H9 (cell line): ENCODE data around the gene TRANK1. TPM values are rescaled to one million over a fixed set of nuclear protein-coding genes. Genes with fewer than 3 reads are reported as not detected.

ENCODE experiments used
- DNase-seq: peaks from one replicate; pipeline ENCODE4 v3.0.0-alpha.2; 2017
- H2AFZ ChIP-seq: one replicate; pipeline ENCODE4 v1.6.1; 2013; ENCODE audit warnings: mild to moderate bottlenecking, low read length, control low read depth, moderate library complexity
- H2AK5ac ChIP-seq: 2 replicates; pipeline ENCODE4 v1.6.1; 2013; ENCODE audit warnings: low read length, control low read depth, mixed read lengths; ENCODE audit not compliant: insufficient read length
- H2BK120ac ChIP-seq: one replicate; pipeline ENCODE4 v1.6.1; 2013; ENCODE audit warnings: low read depth, mild to moderate bottlenecking, low read length, control low read depth, inconsistent platforms; ENCODE audit not compliant: poor library complexity, severe bottlenecking
- H2BK12ac ChIP-seq: 2 replicates; pipeline ENCODE4 v1.6.1; 2013; ENCODE audit warnings: low read length, control low read depth, mixed read lengths, low read depth; ENCODE audit not compliant: insufficient read length
- H2BK15ac ChIP-seq: 2 replicates; pipeline ENCODE4 v1.6.1; 2013; ENCODE audit warnings: low read depth, low read length, control low read depth
- H2BK20ac ChIP-seq: one replicate; pipeline ENCODE4 v1.6.1; 2013; ENCODE audit warnings: low read depth, mild to moderate bottlenecking, low read length, control low read depth, inconsistent platforms; ENCODE audit not compliant: poor library complexity, severe bottlenecking
- H2BK5ac ChIP-seq: 2 replicates; pipeline ENCODE4 v1.6.1; 2013; ENCODE audit warnings: low read length, control low read depth, mixed read lengths; ENCODE audit not compliant: insufficient read length
- H3K14ac ChIP-seq: 2 replicates; pipeline ENCODE4 v1.6.1; 2013; ENCODE audit warnings: low read length, control low read depth; ENCODE audit not compliant: insufficient read depth
- H3K18ac ChIP-seq: 2 replicates; pipeline ENCODE4 v1.6.1; 2013; ENCODE audit warnings: low read depth, mild to moderate bottlenecking, mixed read lengths, low read length, control low read depth; ENCODE audit not compliant: insufficient read length
- H3K23ac ChIP-seq: 2 replicates; pipeline ENCODE4 v1.6.1; 2013; ENCODE audit warnings: low read length, control low read depth, mixed read lengths, low read depth; ENCODE audit not compliant: insufficient read length
- H3K23me2 ChIP-seq: 2 replicates; pipeline ENCODE4 v1.6.1; 2013; ENCODE audit warnings: low read depth, mild to moderate bottlenecking, mixed read lengths, low read length, control low read depth; ENCODE audit not compliant: insufficient read length, poor library complexity, severe bottlenecking
- H3K27ac ChIP-seq: 2 replicates; pipeline ENCODE4 v1.5.1; 2013; ENCODE audit warnings: low read length, control low read depth, mixed read lengths, low read depth; ENCODE audit not compliant: insufficient read length
- H3K27me3 ChIP-seq: 2 replicates; pipeline ENCODE4 v1.6.1; 2013; ENCODE audit warnings: low read length, control low read depth, inconsistent platforms; ENCODE audit not compliant: insufficient read depth
- H3K4ac ChIP-seq: 2 replicates; pipeline ENCODE4 v1.6.1; 2013; ENCODE audit warnings: low read depth, mild to moderate bottlenecking, control low read depth, inconsistent platforms, low read length, moderate library complexity
- H3K4me1 ChIP-seq: 2 replicates; pipeline ENCODE4 v1.6.1; 2013; ENCODE audit warnings: low read length, control low read depth, inconsistent platforms; ENCODE audit not compliant: insufficient read depth
- H3K4me2 ChIP-seq: 2 replicates; pipeline ENCODE4 v1.6.1; 2013; ENCODE audit warnings: low read length, control low read depth, mixed read lengths; ENCODE audit not compliant: insufficient read length, insufficient read depth
- H3K56ac ChIP-seq: 2 replicates; pipeline ENCODE4 v1.6.1; 2013; ENCODE audit warnings: low read depth, mild to moderate bottlenecking, mixed read lengths, low read length, control low read depth; ENCODE audit not compliant: insufficient read length
- H3K79me1 ChIP-seq: 2 replicates; pipeline ENCODE4 v1.6.1; 2013; ENCODE audit warnings: low read depth, mild to moderate bottlenecking, moderate library complexity, low read length, control low read depth, inconsistent platforms; ENCODE audit not compliant: insufficient read depth, poor library complexity, severe bottlenecking
- H3K79me2 ChIP-seq: 2 replicates; pipeline ENCODE4 v1.6.1; 2013; ENCODE audit warnings: low read length, control low read depth, inconsistent platforms; ENCODE audit not compliant: insufficient read depth
- H3K9ac ChIP-seq: 2 replicates; pipeline ENCODE4 v1.6.1; 2013; ENCODE audit warnings: low read length, control low read depth, mixed read lengths; ENCODE audit not compliant: insufficient read length; ENCODE audit errors: extremely low read depth
- H3K9me3 ChIP-seq: one replicate; pipeline ENCODE4 v1.6.1; 2013; ENCODE audit warnings: low read depth, low read length, inconsistent platforms; ENCODE audit not compliant: control insufficient read depth
- H3T11ph ChIP-seq: one replicate; pipeline ENCODE4 v1.6.1; 2013; ENCODE audit warnings: mild to moderate bottlenecking, low read length, control low read depth, inconsistent platforms
- H4K20me1 ChIP-seq: one replicate; pipeline ENCODE4 v1.6.1; 2013; ENCODE audit not compliant: control insufficient read depth, insufficient read length, insufficient read depth
- H4K5ac ChIP-seq: 2 replicates; pipeline ENCODE4 v1.6.1; 2013; ENCODE audit warnings: low read depth, mild to moderate bottlenecking, mixed read lengths, low read length, control low read depth; ENCODE audit not compliant: insufficient read length
- H4K8ac ChIP-seq: replicated peaks from 2 replicates; pipeline ENCODE4 v1.6.1; 2013; ENCODE audit warnings: low read length, control low read depth, mixed read lengths, low read depth; ENCODE audit not compliant: insufficient read length
- H4K91ac ChIP-seq: 2 replicates; pipeline ENCODE4 v1.6.1; 2013; ENCODE audit warnings: low read depth, mild to moderate bottlenecking, moderate library complexity, mixed read lengths, low read length, control low read depth; ENCODE audit not compliant: insufficient read length
- H3K27ac Mint-ChIP-seq, 3 experiments: 2 replicates in 2 of 3; 3 replicates in 1 of 3; pipeline ENCODE4 v1.8.0; 2020 to 2021; ENCODE audit warnings: mixed read lengths in 3 of 3, mild to moderate bottlenecking in 1 of 3, moderate library complexity in 1 of 3
- H3K27me3 Mint-ChIP-seq: 2 replicates; pipeline ENCODE4 v1.8.0; 2021; ENCODE audit warnings: low read depth, mild to moderate bottlenecking, moderate library complexity, mixed read lengths
- H3K36me3 Mint-ChIP-seq, 3 experiments: 2 replicates in 2 of 3; 3 replicates in 1 of 3; pipeline ENCODE4 v1.8.0; 2020 to 2021; ENCODE audit warnings: low read depth in 3 of 3, mixed read lengths in 3 of 3; ENCODE audit not compliant: insufficient read depth in 1 of 3
- H3K4me1 Mint-ChIP-seq, 2 experiments: 2 replicates each; pipeline ENCODE4 v1.8.0; 2020; ENCODE audit warnings: mixed read lengths in 2 of 2
- H3K4me3 Mint-ChIP-seq, 2 experiments: 2 replicates in 1 of 2; 3 replicates in 1 of 2; pipeline ENCODE4 v1.8.0; 2020 to 2021; ENCODE audit warnings: mild to moderate bottlenecking in 2 of 2, mixed read lengths in 2 of 2, moderate library complexity in 1 of 2
- H3K9me3 Mint-ChIP-seq, 2 experiments: 2 replicates in 1 of 2; 3 replicates in 1 of 2; pipeline ENCODE4 v1.8.0; 2020; ENCODE audit warnings: mild to moderate bottlenecking in 2 of 2, mixed read lengths in 2 of 2, moderate library complexity in 1 of 2
- WGBS: extraction: QIAGEN DNeasy Blood & Tissue Kit; methylation state at CpG from one replicate; pipeline ENCODE4 v1.1.7; 2013; ENCODE audit warnings: missing lambda C conversion rate, low lambda C conversion rate, mixed read lengths; ENCODE audit not compliant: insufficient read length; ENCODE audit errors: extremely low coverage; 5-methylcytosine and 5-hydroxymethylcytosine counted together
- total RNA-seq: library from RNA; stranded (reverse); gene quantifications from 2 replicates; pipeline ENCODE4 v1.2.1, GENCODE V29; 2021
- TF ChIP-seq, protein P1 (sequence below): fragments of 200-600 bp; sonication (generic); conservative IDR thresholded peaks from 3 replicates; pipeline ENCODE4 v1.8.0; 2021; ENCODE audit warnings: antibody characterized with exemption, mild to moderate bottlenecking

Gene TRANK1
- total RNA-seq, 1 experiment from 2014 or later = 5.9 TPM

DNA sequence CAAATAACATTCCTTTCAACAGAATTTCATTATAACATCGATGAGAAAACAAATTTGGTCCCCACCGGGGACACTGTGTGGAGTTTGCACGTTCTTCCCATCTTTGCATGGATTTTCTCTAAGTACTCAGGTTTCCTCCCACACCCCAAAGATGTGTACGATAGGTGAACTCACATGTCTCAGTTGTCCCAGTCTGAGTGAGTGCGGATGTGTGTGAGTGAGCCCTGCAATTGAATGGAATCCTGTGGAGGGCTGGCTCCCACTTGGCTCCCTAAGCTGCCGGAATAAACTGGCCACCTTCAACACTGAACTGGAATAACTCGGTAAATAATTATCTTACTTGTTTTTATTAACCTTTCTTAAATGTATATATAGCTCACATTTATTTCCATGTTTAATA lies 77.0 kb downstream of the TRANK1 start:
- TF ChIP-seq, protein P1, sequence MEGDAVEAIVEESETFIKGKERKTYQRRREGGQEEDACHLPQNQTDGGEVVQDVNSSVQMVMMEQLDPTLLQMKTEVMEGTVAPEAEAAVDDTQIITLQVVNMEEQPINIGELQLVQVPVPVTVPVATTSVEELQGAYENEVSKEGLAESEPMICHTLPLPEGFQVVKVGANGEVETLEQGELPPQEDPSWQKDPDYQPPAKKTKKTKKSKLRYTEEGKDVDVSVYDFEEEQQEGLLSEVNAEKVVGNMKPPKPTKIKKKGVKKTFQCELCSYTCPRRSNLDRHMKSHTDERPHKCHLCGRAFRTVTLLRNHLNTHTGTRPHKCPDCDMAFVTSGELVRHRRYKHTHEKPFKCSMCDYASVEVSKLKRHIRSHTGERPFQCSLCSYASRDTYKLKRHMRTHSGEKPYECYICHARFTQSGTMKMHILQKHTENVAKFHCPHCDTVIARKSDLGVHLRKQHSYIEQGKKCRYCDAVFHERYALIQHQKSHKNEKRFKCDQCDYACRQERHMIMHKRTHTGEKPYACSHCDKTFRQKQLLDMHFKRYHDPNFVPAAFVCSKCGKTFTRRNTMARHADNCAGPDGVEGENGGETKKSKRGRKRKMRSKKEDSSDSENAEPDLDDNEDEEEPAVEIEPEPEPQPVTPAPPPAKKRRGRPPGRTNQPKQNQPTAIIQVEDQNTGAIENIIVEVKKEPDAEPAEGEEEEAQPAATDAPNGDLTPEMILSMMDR = no peak
- H3K4me2 ChIP-seq = no peak overlapping the region
- Mint-ChIP-seq H3K27ac (no peak overlapping the region), H3K27me3 (no peaks in the 10 kb centered on the region), H3K36me3 (no peaks in the 10 kb centered on the region), H3K4me3 (no peak overlapping the region), H3K4me1 (peaks cover 7 to 10% of the 10 kb centered on the region in 2 experiments), H3K9me3 (no peaks in the 10 kb centered on the region)
- no peak overlapping the region for H4K5ac ChIP-seq
- no peak overlapping the region for H3K56ac ChIP-seq
- no peak overlapping the region for H3K27ac ChIP-seq
- no peak overlapping the region for H3K14ac ChIP-seq
- H2BK5ac ChIP-seq = no peak overlapping the region
- H3K4me1 ChIP-seq = peaks cover 2% of the 10 kb centered on the region
- H2BK12ac ChIP-seq = no peak overlapping the region
- no peaks in the 10 kb centered on the region for H3K79me1 ChIP-seq
- WGBS = no CpG with 5 or more reads among the region's 7 CpGs
- no peak overlapping the region for H2BK15ac ChIP-seq
- H3T11ph ChIP-seq = no peak overlapping the region
- no peak overlapping the region for H4K8ac ChIP-seq
- DNase-seq = no peak
- H2BK20ac ChIP-seq = no peak overlapping the region
- H3K23ac ChIP-seq = no peak overlapping the region
- H3K18ac ChIP-seq = no peak overlapping the region
- H4K91ac ChIP-seq = no peak overlapping the region
- no peak overlapping the region for H2BK120ac ChIP-seq
- no peak overlapping the region for H2AK5ac ChIP-seq
- no peaks in the 10 kb centered on the region for H3K9me3 ChIP-seq
- no peaks in the 10 kb centered on the region for H4K20me1 ChIP-seq
- H3K27me3 ChIP-seq = no peaks in the 10 kb centered on the region
- no peaks in the 10 kb centered on the region for H3K23me2 ChIP-seq
- H2AFZ ChIP-seq = no peak overlapping the region
- no peak overlapping the region for H3K4ac ChIP-seq
- H3K79me2 ChIP-seq = no peaks in the 10 kb centered on the region
- H3K9ac ChIP-seq = no peak overlapping the region
